Neural crest cell (in vitro differentiated cells): ENCODE data around the gene NFKBIZ. TPM values are rescaled to one million over a fixed set of nuclear protein-coding genes. Genes with fewer than 3 reads are reported as not detected.

ENCODE experiments used
- DNase-seq: peaks from one replicate; pipeline ENCODE4 v3.0.0; 2021; ENCODE audit warnings: low read depth, mixed read lengths, low spot score
- H3K27ac Mint-ChIP-seq: one replicate; pipeline ENCODE4 v1.8.0; 2021; ENCODE audit warnings: mild to moderate bottlenecking, mixed read lengths; ENCODE audit not compliant: unreplicated experiment
- H3K27me3 Mint-ChIP-seq: 2 replicates; pipeline ENCODE4 v1.8.0; 2021; ENCODE audit warnings: low read depth, mild to moderate bottlenecking, mixed read lengths
- H3K36me3 Mint-ChIP-seq: 2 replicates; pipeline ENCODE4 v1.8.0; 2021; ENCODE audit warnings: low read depth, mild to moderate bottlenecking, mixed read lengths
- H3K4me1 Mint-ChIP-seq: 2 replicates; pipeline ENCODE4 v1.8.0; 2021; ENCODE audit warnings: mixed read lengths
- H3K4me3 Mint-ChIP-seq: one replicate; pipeline ENCODE4 v1.8.0; 2021; ENCODE audit warnings: mild to moderate bottlenecking, mixed read lengths
- H3K9me3 Mint-ChIP-seq: 2 replicates; pipeline ENCODE4 v1.8.0; 2021; ENCODE audit warnings: mixed read lengths
- CTCF ChIP-seq: fragments of 200-600 bp; sonication (generic); conservative IDR thresholded peaks from 2 replicates; pipeline ENCODE4 v1.5.0; 2021; ENCODE audit warnings: antibody characterized with exemption, mild to moderate bottlenecking
- total RNA-seq: library from RNA; stranded (reverse); gene quantifications from 2 replicates; pipeline ENCODE4 v1.2.1, GENCODE V29; 2021

Gene NFKBIZ
- total RNA-seq, 1 donor from 2014 or later = 6.2 TPM

GRCh38 chr3:101806491-101806890 lies 42.8 kb upstream of the NFKBIZ start:
- Mint-ChIP-seq H3K27me3 (no peaks in the 10 kb centered on the region), H3K4me3 (no peak overlapping the region), H3K27ac (no peak overlapping the region), H3K9me3 (no peaks in the 10 kb centered on the region), H3K36me3 (peaks cover 3% of the 10 kb centered on the region), H3K4me1 (peaks cover 9% of the 10 kb centered on the region)
- no peak for DNase-seq
- no peak for TF ChIP-seq CTCF

DNA sequence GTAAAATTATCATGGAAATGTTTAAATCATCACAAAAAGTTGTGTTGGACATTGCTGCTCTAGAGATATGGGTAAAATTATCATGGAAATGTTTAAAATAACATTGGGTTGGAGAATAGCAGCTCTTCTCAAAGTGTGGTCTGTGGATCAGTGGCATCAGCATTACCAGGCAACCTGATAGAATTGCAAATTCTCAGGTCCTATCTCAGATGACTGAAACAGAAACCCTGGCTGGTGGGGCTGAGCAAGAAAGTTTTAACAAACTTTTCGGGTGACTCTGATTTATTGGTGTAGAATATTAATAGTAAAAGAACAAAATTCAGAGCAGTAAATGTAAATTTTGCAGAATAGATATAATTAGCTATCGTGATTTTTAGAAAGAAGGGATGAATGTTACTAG lies 41.4 kb upstream of the NFKBIZ start:
- Mint-ChIP-seq H3K27me3 (no peaks in the 10 kb centered on the region), H3K4me1 (peaks cover 9% of the 10 kb centered on the region), H3K4me3 (no peak overlapping the region), H3K36me3 (no peaks in the 10 kb centered on the region), H3K27ac (no peak overlapping the region), H3K9me3 (no peaks in the 10 kb centered on the region)
- DNase-seq = no peak
- no peak for TF ChIP-seq CTCF

GRCh38 chr3:101809178-101810021 lies 39.9 kb upstream of the NFKBIZ start:
- H3K27me3 Mint-ChIP-seq = no peaks in the 10 kb centered on the region
- no peaks in the 10 kb centered on the region for H3K36me3 Mint-ChIP-seq
- H3K9me3 Mint-ChIP-seq = no peaks in the 10 kb centered on the region
- DNase-seq = peak; percentile 14
- H3K4me3 Mint-ChIP-seq = no peak overlapping the region
- no peak overlapping the region for H3K27ac Mint-ChIP-seq
- H3K4me1 Mint-ChIP-seq = peaks cover 9% of the 10 kb centered on the region
- TF ChIP-seq CTCF = peak; percentile 86

DNA sequence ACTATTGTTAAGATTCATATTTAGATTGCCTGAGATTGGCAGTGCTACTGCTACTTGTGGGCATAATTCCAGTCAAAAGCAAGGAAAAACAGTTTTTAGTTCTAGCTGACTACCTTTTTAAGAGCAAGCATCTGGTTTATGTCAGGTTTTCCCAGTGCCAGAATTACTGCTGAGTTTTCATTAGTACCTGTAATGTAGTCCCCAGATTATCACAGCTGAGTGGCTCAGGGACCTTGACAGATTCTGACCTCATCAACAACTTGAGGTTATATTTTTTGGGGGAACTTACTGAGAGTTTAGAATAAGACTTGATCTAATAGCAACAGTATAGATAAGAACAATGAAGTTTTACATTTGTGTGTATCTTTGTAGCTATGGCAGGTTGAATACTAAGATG lies 39.3 kb upstream of the NFKBIZ start:
- no peaks in the 10 kb centered on the region for H3K36me3 Mint-ChIP-seq
- no peak for TF ChIP-seq CTCF
- H3K27ac Mint-ChIP-seq = no peak overlapping the region
- no peaks in the 10 kb centered on the region for H3K9me3 Mint-ChIP-seq
- no peaks in the 10 kb centered on the region for H3K27me3 Mint-ChIP-seq
- no peak for DNase-seq
- H3K4me3 Mint-ChIP-seq = no peak overlapping the region
- peaks cover 9% of the 10 kb centered on the region for H3K4me1 Mint-ChIP-seq

- DNase-seq = no peak
- H3K27me3 Mint-ChIP-seq = no peaks in the 10 kb centered on the region
- no peaks in the 10 kb centered on the region for H3K9me3 Mint-ChIP-seq
- H3K36me3 Mint-ChIP-seq = no peaks in the 10 kb centered on the region
- H3K27ac Mint-ChIP-seq = no peak overlapping the region
- TF ChIP-seq CTCF = no peak
- peaks cover 9% of the 10 kb centered on the region for H3K4me1 Mint-ChIP-seq
- H3K4me3 Mint-ChIP-seq = no peak overlapping the region
These were observed 37.4 kb upstream of the NFKBIZ start for GRCh38 chr3:101811875-101812274.
